PC-3 (cell line): ENCODE results near the gene ZMIZ1. TPM values are rescaled to one million over a fixed set of nuclear protein-coding genes. Genes with fewer than 3 reads are reported as not detected.

Experiments
- ATAC-seq: fragments of 200-7000 bp; cut with Tn5 transposase; 2 replicates; pipeline ENCODE4 v1.9.1; 2020; ENCODE audit warnings: mild to moderate bottlenecking, moderate library complexity
- BruUV-seq: library from RNA; stranded (reverse); fragments of 400-500 nt; replicated peaks from 2 replicates; lab custom pipeline; 2021; lab: Mats Ljungman, UMichigan
- CTCF ChIA-PET: fragments of 300-600 bp; sonication (Branson Sonifier 250); formaldehyde crosslinking; loops from one replicate; lab custom pipeline; 2022; ENCODE audit warnings: antibody characterized with exemption; lab: Charles Lee
- POLR2A ChIA-PET: fragments of 300-600 bp; sonication (Branson Sonifier 250); formaldehyde crosslinking; loops from one replicate; lab custom pipeline; 2022; ENCODE audit warnings: antibody characterized with exemption; ENCODE audit not compliant: unreplicated experiment; lab: Charles Lee
- DNase-seq: peaks from one replicate; pipeline ENCODE4 v3.0.0-alpha.2; 2015
- H2AFZ ChIP-seq: fragments of 300-600 bp; sonication (generic); 2 replicates; pipeline ENCODE4 v1.6.0; 2016; ENCODE audit warnings: antibody characterized with exemption, low read length
- H3F3A ChIP-seq: fragments of 300-600 bp; sonication (generic); one replicate; pipeline ENCODE4 v1.6.0; 2017; ENCODE audit warnings: antibody characterized with exemption, low read length, control low read depth, mild to moderate bottlenecking; ENCODE audit not compliant: unreplicated experiment
- H3K27ac ChIP-seq: fragments of 300-600 bp; sonication (generic); 2 replicates; pipeline ENCODE4 v1.5.1; 2016; ENCODE audit warnings: mild to moderate bottlenecking, low read length
- H3K27me3 ChIP-seq: fragments of 300-600 bp; sonication (generic); 2 replicates; pipeline ENCODE4 v1.6.1; 2016; ENCODE audit warnings: low read length, mixed read lengths
- H3K36me3 ChIP-seq: fragments of 300-600 bp; sonication (generic); 2 replicates; pipeline ENCODE4 v1.6.1; 2016; ENCODE audit warnings: low read depth, mixed run types, low read length, mixed read lengths
- H3K4me1 ChIP-seq: fragments of 300-600 bp; sonication (generic); 2 replicates; pipeline ENCODE4 v1.5.1; 2016; ENCODE audit warnings: low read length; ENCODE audit not compliant: insufficient read depth
- H3K4me2 ChIP-seq: fragments of 300-600 bp; sonication (generic); 2 replicates; pipeline ENCODE4 v1.6.0; 2016; ENCODE audit warnings: low read length
- H3K4me3 ChIP-seq: fragments of 300-600 bp; sonication (generic); 2 replicates; pipeline ENCODE4 v1.5.1; 2016; ENCODE audit warnings: mild to moderate bottlenecking, low read length, mixed read lengths
- H3K79me2 ChIP-seq: fragments of 300-600 bp; sonication (generic); 2 replicates; pipeline ENCODE4 v1.6.1; 2017; ENCODE audit warnings: low read length, mixed read lengths
- H3K9ac ChIP-seq: fragments of 300-600 bp; sonication (generic); 2 replicates; pipeline ENCODE4 v1.6.0; 2016; ENCODE audit warnings: mild to moderate bottlenecking, low read length
- H3K9me2 ChIP-seq: fragments of 300-600 bp; sonication (generic); replicated peaks from 2 replicates; pipeline ENCODE4 v1.6.1; 2016; ENCODE audit warnings: mixed run types, low read length, mixed read lengths
- H3K9me3 ChIP-seq: fragments of 300-600 bp; sonication (generic); 2 replicates; pipeline ENCODE4 v1.6.1; 2016; ENCODE audit warnings: low read length, mixed read lengths
- H4K20me1 ChIP-seq: fragments of 300-600 bp; sonication (generic); 2 replicates; pipeline ENCODE4 v1.6.1; 2016; ENCODE audit warnings: low read length, mixed read lengths
- CTCF ChIP-seq: fragments of 300-600 bp; sonication (generic); conservative IDR thresholded peaks from 2 replicates; pipeline ENCODE4 v1.5.1; 2017; ENCODE audit warnings: antibody characterized with exemption, low read depth, mild to moderate bottlenecking, low read length
- EZH2 ChIP-seq: fragments of 300-600 bp; sonication (generic); IDR thresholded peaks from one replicate; pipeline ENCODE4 v1.6.1; 2017; ENCODE audit warnings: antibody characterized with exemption, mild to moderate bottlenecking, low read length; ENCODE audit not compliant: unreplicated experiment
- EZH2phosphoT487 ChIP-seq: fragments of 300-600 bp; sonication (generic); IDR thresholded peaks from 2 replicates; pipeline ENCODE4 v1.6.1; 2018; ENCODE audit warnings: mild to moderate bottlenecking, antibody characterized with exemption, low read length, borderline replicate concordance
- intact Hi-C: fragments of 100-400 bp; cut with micrococcal nuclease; formaldehyde crosslinking; loops from 2 replicates; pipeline ENCODE4 v1.9.0; 2023
- total RNA-seq: library from RNA; depleted of rRNA; stranded (reverse); fragments of >200 nt; gene quantifications from 2 replicates; pipeline ENCODE4 v1.2.3, GENCODE V29; 2014

Gene ZMIZ1
- total RNA-seq, 1 experiment from 2014 or later = 55.4 TPM

GRCh38 chr10:79021948-79022499 lies 46.7 kb upstream of the ZMIZ1 start:
- no peak overlapping the region for H3K27ac ChIP-seq
- intact Hi-C loops = no loop called here
- H2AFZ ChIP-seq = no peak overlapping the region
- H3K4me1 ChIP-seq = no peaks in the 10 kb centered on the region
- CTCF ChIA-PET = no interaction called here
- peaks cover 4% of the 10 kb centered on the region; the same call in 1 of the 2 replicates for H3K9me3 ChIP-seq
- TF ChIP-seq CTCF = no peak
- no peak for TF ChIP-seq EZH2phosphoT487
- TF ChIP-seq EZH2 = no peak
- no peak for DNase-seq
- H3K9ac ChIP-seq = no peak overlapping the region
- no TSS peak for BruUV-seq
- no peaks in the 10 kb centered on the region for H3K27me3 ChIP-seq
- H3K36me3 ChIP-seq = no peaks in the 10 kb centered on the region
- H4K20me1 ChIP-seq = no peaks in the 10 kb centered on the region
- POLR2A ChIA-PET = interaction anchor here (0.5 to 0.6 kb wide), 2 partner anchors 48 to 58 kb away, joined by 3 to 4 read pairs; no protein-coding TSS in a partner anchor
- no peaks in the 10 kb centered on the region for H3F3A ChIP-seq
- H3K79me2 ChIP-seq = no peaks in the 10 kb centered on the region
- no peak overlapping the region for H3K4me2 ChIP-seq
- H3K4me3 ChIP-seq = no peak overlapping the region
- H3K9me2 ChIP-seq = no peaks in the 10 kb centered on the region
- ATAC-seq = no peak

- Histone ChIP-seq H3K4me2 (no peak overlapping the region), H3K27ac (no peak overlapping the region)
- CTCF ChIA-PET = no interaction called here
These were observed 46.1 kb upstream of the ZMIZ1 start for GRCh38 chr10:79022565-79023230.

More at GRCh38 chr10:79022565-79023230, 46.1 kb upstream of the ZMIZ1 start:
- no TSS peak for BruUV-seq
- TF ChIP-seq EZH2phosphoT487 (no peak), CTCF (no peak), EZH2 (no peak)
- ATAC-seq (peak; percentile 46; the same call in 1 of the 2 replicates), DNase-seq (peak; percentile 63)
- Histone ChIP-seq H3K9ac (no peak overlapping the region), H3K9me2 (no peaks in the 10 kb centered on the region), H3K27me3 (no peaks in the 10 kb centered on the region), H3K4me3 (no peak overlapping the region), H3K79me2 (no peaks in the 10 kb centered on the region), H2AFZ (no peak overlapping the region), H4K20me1 (no peaks in the 10 kb centered on the region), H3K36me3 (no peaks in the 10 kb centered on the region), H3K9me3 (peaks cover 2% of the 10 kb centered on the region; the same call in 1 of the 2 replicates), H3K4me1 (no peaks in the 10 kb centered on the region), H3F3A (no peaks in the 10 kb centered on the region)
- intact Hi-C loops = no loop called here
- POLR2A ChIA-PET = no interaction called here
